ENCODE measurements around the gene RGS16. TPM values are rescaled to one million over a fixed set of nuclear protein-coding genes. Genes with fewer than 3 reads are reported as not detected.

RGS16 gene
- total RNA-seq, 1 experiment from 2014 or later, result 6.5 TPM

GRCh38 chr1:182627622-182628021 is 23.4 kb upstream of the RGS16 start:
- H3K4me3 ChIP-seq (replicated peaks in 1 of 2; ENCODE audit: low read depth in 1 of 2, low read length in 2 of 2), result no peak overlapping the region
- H3K27me3 ChIP-seq (ENCODE audit: insufficient read depth, low read length), result no peaks in the 10 kb centered on the region
- H3K27ac ChIP-seq (ENCODE audit: low read depth, low read length), result no peak overlapping the region
- H3K4me2 ChIP-seq (ENCODE audit: low read length), result no peak overlapping the region
- BruUV-seq (replicated peaks), result no TSS peak
- intact Hi-C loops (cut with micrococcal nuclease), result no loop called here
- no peaks in the 10 kb centered on the region for H4K20me1 ChIP-seq (ENCODE audit: insufficient read depth)
- H3K4me1 ChIP-seq (ENCODE audit: control insufficient read depth in 1 of 2, insufficient read depth in 2 of 2, low read length in 2 of 2), result peaks cover 6 to 18% of the 10 kb centered on the region in 2 experiments; a peak in 3 of 4 replicates
- DNase-seq (ENCODE audit: low read depth, low spot score) (no peak), ATAC-seq (no peak)
- H3K79me2 ChIP-seq (ENCODE audit: insufficient read depth, low read length), result no peaks in the 10 kb centered on the region
- no peaks in the 10 kb centered on the region for H3K36me3 ChIP-seq (ENCODE audit: control insufficient read depth in 1 of 2, insufficient read depth in 2 of 2, low read length in 2 of 2)
- ChIA-PET RAD21 (ENCODE audit: low non-redundant PET in 1 of 2, low total read pairs in 2 of 2, uncharacterized antibody in 2 of 2, unreplicated experiment in 2 of 2) (no interaction called here), CTCF (no interaction called here), POLR2A (interaction anchor here (0.9 kb wide), 1 partner anchor 24 kb away, joined by 4 read pairs; no protein-coding TSS in a partner anchor)
- no peaks in the 10 kb centered on the region for H3K9me3 ChIP-seq (ENCODE audit: control insufficient read depth in 1 of 2, insufficient read depth in 1 of 2, low read depth in 1 of 2, low read length in 2 of 2)
- H3K9me2 ChIP-seq (ENCODE audit: insufficient read depth), result no peaks in the 10 kb centered on the region
- H3K9ac ChIP-seq (ENCODE audit: low read length), result no peak overlapping the region
- H2AFZ ChIP-seq (ENCODE audit: low read depth, low read length, poor library complexity, severe bottlenecking), result no peak overlapping the region
- TF ChIP-seq ZBTB33 (IDR thresholded peaks at IDR 0.05; ENCODE audit: extremely low read depth, insufficient replicate concordance, low read length), result no peak
- no peak for TF ChIP-seq SP1 (IDR thresholded peaks at IDR 0.05; ENCODE audit: low read depth)
- TF ChIP-seq, protein P1, sequence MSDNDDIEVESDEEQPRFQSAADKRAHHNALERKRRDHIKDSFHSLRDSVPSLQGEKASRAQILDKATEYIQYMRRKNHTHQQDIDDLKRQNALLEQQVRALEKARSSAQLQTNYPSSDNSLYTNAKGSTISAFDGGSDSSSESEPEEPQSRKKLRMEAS (IDR thresholded peaks at IDR 0.05), result no peak
- TF ChIP-seq YY1 (IDR thresholded peaks at IDR 0.05; ENCODE audit: extremely low read depth, insufficient replicate concordance, low read depth, low read length), result no peak
- TF ChIP-seq, protein P2, sequence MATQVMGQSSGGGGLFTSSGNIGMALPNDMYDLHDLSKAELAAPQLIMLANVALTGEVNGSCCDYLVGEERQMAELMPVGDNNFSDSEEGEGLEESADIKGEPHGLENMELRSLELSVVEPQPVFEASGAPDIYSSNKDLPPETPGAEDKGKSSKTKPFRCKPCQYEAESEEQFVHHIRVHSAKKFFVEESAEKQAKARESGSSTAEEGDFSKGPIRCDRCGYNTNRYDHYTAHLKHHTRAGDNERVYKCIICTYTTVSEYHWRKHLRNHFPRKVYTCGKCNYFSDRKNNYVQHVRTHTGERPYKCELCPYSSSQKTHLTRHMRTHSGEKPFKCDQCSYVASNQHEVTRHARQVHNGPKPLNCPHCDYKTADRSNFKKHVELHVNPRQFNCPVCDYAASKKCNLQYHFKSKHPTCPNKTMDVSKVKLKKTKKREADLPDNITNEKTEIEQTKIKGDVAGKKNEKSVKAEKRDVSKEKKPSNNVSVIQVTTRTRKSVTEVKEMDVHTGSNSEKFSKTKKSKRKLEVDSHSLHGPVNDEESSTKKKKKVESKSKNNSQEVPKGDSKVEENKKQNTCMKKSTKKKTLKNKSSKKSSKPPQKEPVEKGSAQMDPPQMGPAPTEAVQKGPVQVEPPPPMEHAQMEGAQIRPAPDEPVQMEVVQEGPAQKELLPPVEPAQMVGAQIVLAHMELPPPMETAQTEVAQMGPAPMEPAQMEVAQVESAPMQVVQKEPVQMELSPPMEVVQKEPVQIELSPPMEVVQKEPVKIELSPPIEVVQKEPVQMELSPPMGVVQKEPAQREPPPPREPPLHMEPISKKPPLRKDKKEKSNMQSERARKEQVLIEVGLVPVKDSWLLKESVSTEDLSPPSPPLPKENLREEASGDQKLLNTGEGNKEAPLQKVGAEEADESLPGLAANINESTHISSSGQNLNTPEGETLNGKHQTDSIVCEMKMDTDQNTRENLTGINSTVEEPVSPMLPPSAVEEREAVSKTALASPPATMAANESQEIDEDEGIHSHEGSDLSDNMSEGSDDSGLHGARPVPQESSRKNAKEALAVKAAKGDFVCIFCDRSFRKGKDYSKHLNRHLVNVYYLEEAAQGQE (IDR thresholded peaks at IDR 0.05; ENCODE audit: low read depth), result no peak
- no peak for TF ChIP-seq EZH2 (IDR thresholded peaks at IDR 0.05)

All from HCT116 (cell line).